GM21529 (cell line): Measurements from ENCODE around the gene SOX21.

Source experiments
- ATAC-seq: cut with Tn5 transposase; IDR thresholded peaks from one replicate; pipeline ENCODE4 v1.9.1; 2021; ENCODE audit not compliant: unreplicated experiment

SOX21 gene

GRCh38 chr13:94709001-94709834, 3.1 kb downstream of the SOX21 start:
- ATAC-seq: no peak

GRCh38 chr13:94708031-94708859, 4.1 kb downstream of the SOX21 start:
- no peak for ATAC-seq

- no peak for ATAC-seq
Observed at GRCh38 chr13:94707400-94708021, 4.8 kb downstream of the SOX21 start.

- no peak for ATAC-seq
Observed at GRCh38 chr13:94706843-94707399, 5.4 kb downstream of the SOX21 start.

GRCh38 chr13:94706101-94706842, 6.1 kb downstream of the SOX21 start:
- no peak for ATAC-seq

- ATAC-seq: no peak
Observed at GRCh38 chr13:94705081-94706030, 7.0 kb downstream of the SOX21 start.

- ATAC-seq: no peak
Observed at GRCh38 chr13:94704377-94705080, 7.8 kb downstream of the SOX21 start.

GRCh38 chr13:94703721-94704314, 8.5 kb downstream of the SOX21 start:
- no peak for ATAC-seq

- ATAC-seq: no peak
Observed at GRCh38 chr13:94703271-94703670, 9.1 kb downstream of the SOX21 start.

- no peak for ATAC-seq
Observed at GRCh38 chr13:94702181-94703041, 9.9 kb downstream of the SOX21 start.

GRCh38 chr13:94701313-94702180, 10.8 kb downstream of the SOX21 start:
- no peak for ATAC-seq

- ATAC-seq: no peak
Observed at GRCh38 chr13:94700536-94700935, 11.8 kb downstream of the SOX21 start.

GRCh38 chr13:94700051-94700535, 12.3 kb downstream of the SOX21 start:
- ATAC-seq: no peak

- ATAC-seq: no peak
Observed at GRCh38 chr13:94696171-94696570, 16.2 kb downstream of the SOX21 start.

- ATAC-seq: no peak
Observed at GRCh38 chr13:94692030-94692429, 20.3 kb downstream of the SOX21 start.

GRCh38 chr13:94683409-94683808, 28.9 kb downstream of the SOX21 start:
- ATAC-seq: no peak
